Measurements from ENCODE around the gene FAIM2.

FAIM2 gene

DNA sequence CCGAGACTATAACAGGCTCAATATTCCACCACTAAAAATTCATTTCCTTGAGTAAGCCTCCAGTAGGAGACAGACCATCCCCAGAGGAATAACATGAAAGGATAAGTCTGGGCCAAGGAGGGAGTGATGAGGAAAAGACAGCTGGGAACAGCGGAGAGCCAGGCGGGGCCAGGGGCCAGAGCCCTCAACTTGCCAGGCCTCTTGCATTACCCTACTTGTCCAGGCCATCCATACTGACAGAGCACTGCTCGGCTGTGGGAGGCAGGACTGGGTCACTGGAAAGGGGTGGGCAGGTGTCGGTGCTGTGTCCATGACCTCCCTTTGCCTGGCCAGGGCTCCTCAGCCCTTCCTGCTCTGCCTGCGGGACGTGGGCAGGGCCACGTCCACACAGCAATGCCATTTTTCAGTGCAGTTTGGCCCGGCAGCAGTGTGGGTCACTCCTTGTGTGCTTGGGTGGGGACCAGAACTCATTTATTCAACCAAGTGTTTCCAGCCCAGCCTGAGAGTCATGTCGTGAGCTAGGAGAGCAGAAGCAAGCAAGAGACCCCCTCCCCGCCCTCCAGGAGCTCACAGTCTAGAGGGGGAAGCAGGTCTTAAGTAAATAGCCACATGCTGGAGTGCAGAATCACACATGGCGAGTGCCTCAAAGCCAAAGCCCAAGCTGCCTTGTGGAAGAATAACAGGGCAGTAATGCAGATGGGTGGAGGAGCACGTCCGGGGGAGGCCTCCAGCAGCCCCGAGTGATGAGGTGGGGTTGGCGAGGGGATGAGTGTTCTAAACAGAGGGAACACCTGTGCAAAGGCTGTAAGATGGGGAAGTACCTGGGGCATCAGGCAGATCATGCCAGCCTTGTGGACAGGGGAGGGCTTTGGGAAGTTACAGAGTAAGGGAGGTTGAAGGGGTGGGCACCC, 8.9 kb upstream of the FAIM2 start:
- in situ Hi-C loops (cut with MboI; ENCODE audit: low sequenced_read_pairs, unreplicated experiment), result no loop called here
- TF ChIP-seq, protein P1, sequence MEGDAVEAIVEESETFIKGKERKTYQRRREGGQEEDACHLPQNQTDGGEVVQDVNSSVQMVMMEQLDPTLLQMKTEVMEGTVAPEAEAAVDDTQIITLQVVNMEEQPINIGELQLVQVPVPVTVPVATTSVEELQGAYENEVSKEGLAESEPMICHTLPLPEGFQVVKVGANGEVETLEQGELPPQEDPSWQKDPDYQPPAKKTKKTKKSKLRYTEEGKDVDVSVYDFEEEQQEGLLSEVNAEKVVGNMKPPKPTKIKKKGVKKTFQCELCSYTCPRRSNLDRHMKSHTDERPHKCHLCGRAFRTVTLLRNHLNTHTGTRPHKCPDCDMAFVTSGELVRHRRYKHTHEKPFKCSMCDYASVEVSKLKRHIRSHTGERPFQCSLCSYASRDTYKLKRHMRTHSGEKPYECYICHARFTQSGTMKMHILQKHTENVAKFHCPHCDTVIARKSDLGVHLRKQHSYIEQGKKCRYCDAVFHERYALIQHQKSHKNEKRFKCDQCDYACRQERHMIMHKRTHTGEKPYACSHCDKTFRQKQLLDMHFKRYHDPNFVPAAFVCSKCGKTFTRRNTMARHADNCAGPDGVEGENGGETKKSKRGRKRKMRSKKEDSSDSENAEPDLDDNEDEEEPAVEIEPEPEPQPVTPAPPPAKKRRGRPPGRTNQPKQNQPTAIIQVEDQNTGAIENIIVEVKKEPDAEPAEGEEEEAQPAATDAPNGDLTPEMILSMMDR (IDR thresholded peaks at IDR 0.05; ENCODE audit: borderline replicate concordance, control extremely low read depth, extremely low read depth, insufficient read depth, missing control alignments), result no peak

DNA sequence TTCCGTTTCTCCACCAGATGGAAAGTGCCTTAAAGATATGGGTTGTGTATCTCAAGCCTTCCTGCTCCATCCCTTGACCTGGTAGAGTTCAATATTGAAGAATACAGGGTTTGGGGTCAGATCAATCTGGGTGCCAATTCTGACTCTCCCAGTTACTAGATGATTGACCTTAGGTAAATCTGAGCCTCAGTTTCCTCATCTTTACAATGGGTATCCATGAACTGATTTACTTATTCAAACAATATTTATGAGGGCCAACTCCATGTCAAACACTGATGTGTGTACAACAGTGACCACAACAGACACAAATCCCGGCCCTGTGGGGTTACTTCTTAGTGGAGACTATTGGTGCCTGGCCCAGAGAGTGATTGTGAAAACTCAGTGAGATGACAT, 7.5 kb upstream of the FAIM2 start:
- DNase-seq (ENCODE audit: low spot score), result no peak
- TF ChIP-seq, protein P1 (IDR thresholded peaks at IDR 0.05; ENCODE audit: borderline replicate concordance, control extremely low read depth, extremely low read depth, insufficient read depth, missing control alignments), result no peak
- in situ Hi-C loops (cut with MboI; ENCODE audit: low sequenced_read_pairs, unreplicated experiment), result no loop called here

More for the DNA sequence above, 8.9 kb upstream of the FAIM2 start:
- DNase-seq (ENCODE audit: low spot score), result no peak

DNA sequence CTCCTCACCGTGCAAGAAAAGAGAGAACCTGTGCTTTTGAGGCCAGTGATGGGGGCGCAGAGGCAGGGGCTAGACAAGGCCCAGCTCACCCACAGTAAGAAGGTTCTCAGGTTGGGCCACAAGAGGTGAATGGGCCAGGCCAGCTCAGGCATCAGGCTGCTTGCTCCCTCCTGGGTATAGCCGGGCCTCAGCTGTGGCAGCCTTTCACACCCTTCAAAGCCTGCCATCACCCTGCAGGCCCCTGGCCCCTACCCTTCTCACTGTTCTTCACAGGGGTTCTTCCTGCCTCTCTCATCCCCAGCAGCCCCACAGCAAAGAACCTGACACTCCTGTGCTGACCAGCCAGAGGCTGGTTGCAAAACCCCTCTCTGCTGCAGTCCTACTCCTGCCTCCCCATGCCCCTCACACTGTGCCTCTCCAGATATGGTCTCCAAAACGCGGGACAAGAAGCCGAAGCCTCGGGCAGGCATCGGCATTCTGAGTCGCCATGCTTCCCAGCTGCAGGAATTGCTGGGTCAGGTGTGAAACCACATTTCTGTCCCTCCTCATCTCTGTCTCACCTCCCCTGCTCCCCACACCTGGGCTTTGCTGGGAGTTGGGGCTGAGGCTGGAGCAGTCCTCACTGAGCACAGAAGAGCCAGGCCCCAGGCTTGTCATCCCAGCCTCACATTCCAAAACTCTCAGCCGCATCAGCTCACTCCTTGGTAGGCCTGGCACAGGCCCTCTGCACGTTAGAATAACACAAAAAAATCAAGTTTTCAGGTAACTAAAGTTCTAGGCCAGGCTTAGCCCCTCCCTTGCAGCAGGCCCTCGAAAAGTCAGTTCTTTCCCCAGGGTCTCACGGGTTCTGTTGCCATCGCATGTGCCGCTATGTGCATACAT, 6.9 kb upstream of the FAIM2 start:
- in situ Hi-C loops (cut with MboI; ENCODE audit: low sequenced_read_pairs, unreplicated experiment), result no loop called here
- TF ChIP-seq, protein P1 (IDR thresholded peaks at IDR 0.05; ENCODE audit: borderline replicate concordance, control extremely low read depth, extremely low read depth, insufficient read depth, missing control alignments), result no peak
- DNase-seq (ENCODE audit: low spot score), result no peak

DNA sequence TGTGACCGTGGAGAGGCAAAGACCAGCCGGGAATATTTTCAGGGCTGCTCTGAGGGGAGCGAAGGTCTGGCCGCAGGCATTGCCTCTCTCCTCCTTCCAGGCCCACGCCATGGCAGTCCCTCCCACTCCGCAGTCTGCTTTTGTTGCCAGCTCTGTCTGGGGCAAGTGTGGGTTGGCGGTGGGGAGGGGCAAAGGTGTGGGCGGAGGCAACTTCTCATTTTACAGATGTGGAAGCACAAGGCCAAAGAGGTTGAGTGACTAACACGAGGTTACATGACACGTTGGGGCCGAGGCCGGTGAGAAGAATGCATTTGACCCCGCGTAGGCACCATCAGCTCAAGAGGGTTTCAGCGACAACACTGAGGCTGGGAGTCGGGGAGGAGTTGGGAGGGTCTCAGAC, 6.1 kb upstream of the FAIM2 start:
- TF ChIP-seq, protein P1 (IDR thresholded peaks at IDR 0.05; ENCODE audit: borderline replicate concordance, control extremely low read depth, extremely low read depth, insufficient read depth, missing control alignments), result no peak
- in situ Hi-C loops (cut with MboI; ENCODE audit: low sequenced_read_pairs, unreplicated experiment), result no loop called here
- DNase-seq (ENCODE audit: low spot score), result no peak

DNA sequence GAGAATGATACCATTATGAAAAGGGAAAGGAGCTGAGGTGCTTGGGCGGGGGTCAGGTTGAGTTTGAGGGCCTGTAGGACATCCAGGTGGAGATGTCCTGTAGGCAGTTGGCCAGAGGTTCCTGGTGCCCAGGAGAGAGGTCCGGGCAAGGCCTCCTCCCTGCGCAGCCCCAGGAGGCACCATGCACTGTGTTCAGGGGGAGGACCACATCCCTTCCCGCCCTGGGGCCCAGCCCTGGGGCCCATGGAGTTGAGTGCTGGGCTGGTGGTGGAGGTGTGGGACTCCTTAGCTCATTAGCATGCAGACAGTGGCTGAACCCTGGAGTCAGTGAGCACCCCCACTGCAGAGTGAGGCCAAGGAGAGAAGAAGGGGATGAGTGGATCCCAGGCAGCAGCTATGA, 5.7 kb upstream of the FAIM2 start:
- DNase-seq (ENCODE audit: low spot score), result no peak
- TF ChIP-seq, protein P1 (IDR thresholded peaks at IDR 0.05; ENCODE audit: borderline replicate concordance, control extremely low read depth, extremely low read depth, insufficient read depth, missing control alignments), result no peak
- in situ Hi-C loops (cut with MboI; ENCODE audit: low sequenced_read_pairs, unreplicated experiment), result no loop called here

DNA sequence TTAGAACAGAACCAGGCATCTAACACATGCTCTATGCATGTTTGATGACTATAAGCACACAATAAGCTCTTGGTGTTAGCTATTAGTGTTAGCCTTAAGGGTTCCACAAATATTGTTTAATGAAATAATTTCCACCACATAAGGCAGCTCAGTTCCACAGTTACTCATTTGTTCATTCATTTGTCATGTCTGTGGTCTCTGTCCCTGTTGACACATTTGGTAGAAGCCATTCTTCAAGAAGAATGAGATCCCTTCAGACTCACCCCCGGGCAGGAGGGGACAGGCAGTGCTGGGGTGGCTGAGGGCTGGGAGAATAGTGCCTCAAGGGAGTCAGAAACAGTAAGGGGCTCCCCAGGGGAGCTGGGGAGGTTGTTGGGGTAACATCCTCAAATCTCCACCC, 3.7 kb upstream of the FAIM2 start:
- DNase-seq (ENCODE audit: low spot score), result no peak
- in situ Hi-C loops (cut with MboI; ENCODE audit: low sequenced_read_pairs, unreplicated experiment), result no loop called here
- TF ChIP-seq, protein P1 (IDR thresholded peaks at IDR 0.05; ENCODE audit: borderline replicate concordance, control extremely low read depth, extremely low read depth, insufficient read depth, missing control alignments), result no peak
